LNCAP (cell line): ENCODE data around the gene CCDC188.

Experiments used
- TF ChIP-seq, protein P1 (sequence below): fragments of 450-650 bp; IDR thresholded peaks from 2 replicates; pipeline ENCODE4 v1.5.1; 2017; ENCODE audit warnings: mild to moderate bottlenecking

CCDC188 gene

DNA sequence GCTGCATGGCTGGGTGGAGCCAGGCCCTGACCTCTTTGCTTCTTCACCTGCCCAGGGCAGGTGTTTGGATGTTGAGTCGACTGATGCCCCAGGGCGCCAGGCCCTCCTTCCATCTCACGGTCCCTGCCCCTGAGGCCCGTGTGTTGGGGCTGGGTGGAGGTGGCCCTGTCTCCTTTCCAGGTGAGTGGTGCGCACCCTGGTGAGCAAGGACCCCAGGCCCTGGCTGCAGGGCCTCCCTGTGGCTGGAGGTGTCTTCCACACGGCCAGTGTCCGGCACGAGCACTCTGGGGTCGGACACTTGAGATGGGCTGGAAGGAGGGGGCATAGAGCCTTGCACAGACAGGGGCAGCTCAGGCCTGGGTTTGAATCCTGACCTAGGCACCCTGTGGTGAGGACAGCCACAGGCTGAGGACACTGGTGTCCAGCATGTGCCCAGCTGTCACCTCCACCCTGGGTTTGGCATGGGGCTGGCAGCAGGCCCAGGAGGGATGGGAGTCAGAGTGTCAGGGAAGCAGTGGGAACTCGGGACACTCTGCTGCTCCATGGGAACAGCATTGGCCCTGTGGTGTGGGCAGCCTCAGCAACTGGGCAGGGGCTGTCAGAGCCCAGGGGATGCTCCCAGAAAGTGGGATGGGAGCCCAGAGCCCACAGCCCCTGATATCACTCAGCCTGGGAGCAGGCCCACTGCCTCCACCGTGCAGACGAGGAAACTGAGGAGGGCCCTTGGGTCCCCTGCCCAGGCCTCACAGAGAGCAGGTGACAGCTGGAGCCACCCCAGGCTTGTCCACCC, 37.1 kb upstream of the CCDC188 start:
- TF ChIP-seq, protein P1, sequence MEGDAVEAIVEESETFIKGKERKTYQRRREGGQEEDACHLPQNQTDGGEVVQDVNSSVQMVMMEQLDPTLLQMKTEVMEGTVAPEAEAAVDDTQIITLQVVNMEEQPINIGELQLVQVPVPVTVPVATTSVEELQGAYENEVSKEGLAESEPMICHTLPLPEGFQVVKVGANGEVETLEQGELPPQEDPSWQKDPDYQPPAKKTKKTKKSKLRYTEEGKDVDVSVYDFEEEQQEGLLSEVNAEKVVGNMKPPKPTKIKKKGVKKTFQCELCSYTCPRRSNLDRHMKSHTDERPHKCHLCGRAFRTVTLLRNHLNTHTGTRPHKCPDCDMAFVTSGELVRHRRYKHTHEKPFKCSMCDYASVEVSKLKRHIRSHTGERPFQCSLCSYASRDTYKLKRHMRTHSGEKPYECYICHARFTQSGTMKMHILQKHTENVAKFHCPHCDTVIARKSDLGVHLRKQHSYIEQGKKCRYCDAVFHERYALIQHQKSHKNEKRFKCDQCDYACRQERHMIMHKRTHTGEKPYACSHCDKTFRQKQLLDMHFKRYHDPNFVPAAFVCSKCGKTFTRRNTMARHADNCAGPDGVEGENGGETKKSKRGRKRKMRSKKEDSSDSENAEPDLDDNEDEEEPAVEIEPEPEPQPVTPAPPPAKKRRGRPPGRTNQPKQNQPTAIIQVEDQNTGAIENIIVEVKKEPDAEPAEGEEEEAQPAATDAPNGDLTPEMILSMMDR = no peak

DNA sequence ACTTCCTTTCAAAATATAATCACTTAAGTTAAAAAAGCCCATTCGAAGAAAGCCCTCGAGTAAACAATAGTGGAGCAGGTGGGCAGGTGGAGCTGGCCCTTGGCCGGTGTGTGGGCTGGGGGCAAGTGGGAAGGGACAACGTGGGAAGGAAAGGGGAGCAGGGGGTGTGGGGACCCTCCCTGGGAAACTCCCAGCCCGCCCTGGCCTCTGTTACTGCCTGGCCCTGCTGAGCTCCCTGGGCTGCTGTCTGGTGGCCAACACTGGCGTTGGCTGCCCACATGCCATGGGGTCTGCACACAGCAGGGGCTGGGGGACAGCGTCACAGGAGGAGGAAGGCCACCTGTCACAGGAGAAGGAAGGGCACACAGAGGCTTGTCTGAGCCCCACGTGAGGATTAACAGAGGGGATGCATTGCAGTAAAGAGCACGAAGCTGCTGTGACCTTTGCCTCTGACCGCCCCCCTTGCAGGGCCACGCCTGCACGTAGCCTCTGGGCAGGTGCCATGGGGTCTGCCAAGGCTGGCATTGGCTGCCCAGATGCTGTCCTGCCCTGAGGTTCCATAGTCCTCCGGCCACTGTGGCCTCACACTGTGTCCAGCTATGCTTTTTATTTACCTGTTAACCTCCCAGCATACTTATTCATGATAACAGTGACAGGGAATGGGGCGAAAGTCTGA, 36.2 kb upstream of the CCDC188 start:
- TF ChIP-seq, protein P1 = no peak

DNA sequence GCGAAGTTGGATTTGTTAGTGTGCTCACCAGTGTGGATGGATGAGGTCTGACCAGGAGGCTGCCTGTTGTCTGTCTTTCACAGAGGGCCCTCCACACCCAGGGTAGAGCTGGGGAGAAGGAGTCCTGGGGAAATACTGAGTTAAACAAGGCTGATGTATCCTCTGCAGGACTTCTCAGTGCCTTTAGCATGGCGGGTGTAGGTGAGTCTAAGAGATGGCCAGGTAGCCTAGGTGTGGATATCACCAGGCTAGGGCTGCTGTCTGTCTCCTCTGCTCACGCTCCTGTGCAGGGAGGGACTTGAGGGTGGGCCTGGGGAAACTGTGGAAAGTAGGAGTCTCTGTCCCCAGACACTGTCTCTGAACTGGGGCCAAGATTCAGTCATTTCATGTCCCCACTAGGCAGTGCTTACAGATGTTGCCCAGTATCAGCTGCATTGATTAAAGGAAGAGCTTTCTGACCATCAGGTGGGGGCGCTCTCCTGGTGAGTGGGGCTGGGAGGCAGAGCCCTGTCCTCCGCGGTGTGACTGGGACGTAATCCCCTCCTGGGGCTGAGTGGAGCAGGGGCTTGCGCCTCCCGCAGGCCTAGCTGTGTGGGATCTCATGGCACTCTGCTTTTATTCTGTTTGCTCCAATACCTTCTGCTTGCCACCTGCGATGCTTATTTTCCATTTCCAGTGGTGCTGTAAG, 35.5 kb upstream of the CCDC188 start:
- TF ChIP-seq, protein P1 = no peak

DNA sequence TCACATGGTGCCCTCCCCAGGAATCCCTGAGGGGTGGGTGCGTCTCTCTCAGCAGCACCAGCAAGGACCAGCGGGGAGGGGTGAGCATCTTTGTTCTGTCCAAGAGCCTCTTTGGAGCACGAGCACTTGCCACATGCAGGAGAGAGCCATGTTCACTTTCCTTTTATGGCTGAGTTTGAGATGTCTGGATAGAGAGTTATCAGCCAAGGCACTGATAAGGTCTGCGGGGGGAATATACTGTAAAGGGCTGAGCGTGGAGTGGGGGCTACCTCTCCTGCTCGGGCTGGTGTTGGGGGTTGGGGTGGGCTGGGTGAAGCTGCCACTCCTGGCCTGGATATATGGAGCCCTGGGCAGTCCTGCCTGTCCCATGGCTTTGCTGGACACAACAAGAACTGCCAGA, 34.9 kb upstream of the CCDC188 start:
- TF ChIP-seq, protein P1 = no peak

DNA sequence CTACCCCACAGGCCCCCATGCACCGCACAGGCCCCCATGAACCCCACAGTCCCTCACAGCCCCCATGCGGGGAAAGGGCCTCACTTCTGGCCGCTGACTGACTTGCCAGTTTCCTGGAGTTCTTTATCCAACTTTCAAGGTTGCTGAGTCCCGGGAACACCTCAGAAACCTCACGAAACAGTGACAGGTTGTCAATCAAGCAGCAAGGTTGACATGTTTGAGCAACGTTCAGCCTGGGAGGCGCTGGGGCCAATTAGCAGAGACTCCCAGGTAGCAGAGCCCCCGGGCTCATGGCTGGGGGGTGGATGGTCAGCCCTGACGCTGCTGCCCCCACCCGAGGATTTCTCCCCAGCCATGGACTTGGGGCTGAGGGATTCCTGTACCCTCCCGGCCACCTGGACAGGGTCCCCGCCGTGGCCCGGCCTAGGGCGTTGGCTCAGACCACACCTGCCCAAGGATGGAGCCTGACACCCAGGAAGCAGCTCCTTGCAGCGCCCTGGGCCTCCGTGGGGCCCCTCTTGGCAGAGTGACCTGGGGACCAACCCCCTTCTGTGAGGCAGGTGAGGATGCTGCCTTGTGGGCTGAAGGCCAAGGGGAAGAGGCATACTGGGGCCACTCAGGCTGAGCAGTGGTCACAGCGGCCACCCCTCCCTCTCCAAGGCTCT, 33.8 kb upstream of the CCDC188 start:
- TF ChIP-seq, protein P1 = no peak

DNA sequence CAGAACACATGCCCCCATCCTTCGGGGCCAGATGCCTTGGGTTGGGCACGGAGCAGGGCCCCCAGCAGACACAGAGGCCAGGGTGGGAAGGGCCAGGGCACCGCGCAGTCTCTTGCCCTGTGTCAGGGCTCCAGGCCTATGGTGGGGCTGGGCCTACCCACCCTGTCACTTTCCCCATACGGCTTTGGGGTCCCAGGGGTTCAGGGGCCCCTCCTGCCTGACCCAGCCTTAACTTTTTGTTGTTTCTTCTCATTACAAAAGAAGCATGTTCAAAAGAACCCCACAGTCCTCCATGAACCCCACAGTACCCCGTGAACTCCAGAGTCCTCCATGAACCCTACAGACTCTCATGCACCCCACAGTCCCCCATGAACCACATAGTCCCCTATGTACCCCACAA, 33.0 kb upstream of the CCDC188 start:
- TF ChIP-seq, protein P1 = no peak

DNA sequence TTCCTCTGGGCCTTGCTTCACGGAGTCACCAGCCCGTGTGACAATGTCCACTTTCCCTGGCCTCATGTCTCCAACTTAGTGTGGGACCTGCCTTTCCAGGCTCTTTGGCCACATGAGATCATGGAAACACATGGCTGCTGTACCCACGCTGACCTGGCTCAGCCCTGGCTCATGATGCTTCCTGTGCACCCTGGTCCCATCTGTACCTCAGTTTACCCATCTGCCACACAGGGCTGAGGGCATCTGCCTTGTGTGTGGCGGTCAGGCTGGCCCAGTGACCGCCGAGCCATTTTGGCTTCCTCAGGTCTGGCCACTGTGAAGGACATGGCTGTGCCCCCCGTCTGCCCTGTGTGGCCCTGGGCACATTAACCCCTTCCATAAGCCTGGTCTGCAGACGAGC, 32.2 kb upstream of the CCDC188 start:
- TF ChIP-seq, protein P1 = no peak
